HG03135 (cell line): Measurements from ENCODE around the gene TPRN.

ENCODE experiments used
- ATAC-seq: cut with Tn5 transposase; IDR thresholded peaks from one replicate; pipeline ENCODE4 v1.9.1; 2021; ENCODE audit warnings: mild to moderate bottlenecking, moderate library complexity; ENCODE audit not compliant: unreplicated experiment

The TPRN gene

GRCh38 chr9:137236238-137236935 is 35.8 kb upstream of the TPRN start:
- peak; percentile 19 for ATAC-seq

GRCh38 chr9:137235424-137236237 is 35.1 kb upstream of the TPRN start:
- ATAC-seq, result no peak

GRCh38 chr9:137234758-137235423 is 34.4 kb upstream of the TPRN start:
- no peak for ATAC-seq

GRCh38 chr9:137234055-137234697 is 33.6 kb upstream of the TPRN start:
- ATAC-seq, result no peak

GRCh38 chr9:137233143-137233980 is 32.8 kb upstream of the TPRN start:
- ATAC-seq, result no peak

GRCh38 chr9:137232510-137232909 is 32.0 kb upstream of the TPRN start:
- no peak for ATAC-seq

- ATAC-seq, result no peak
These were observed 31.6 kb upstream of the TPRN start for GRCh38 chr9:137232101-137232500.

GRCh38 chr9:137231372-137232039 is 31.0 kb upstream of the TPRN start:
- no peak for ATAC-seq

GRCh38 chr9:137230705-137231371 is 30.3 kb upstream of the TPRN start, which contains the start of gene SLC34A3:
Gene SLC34A3, plus strand, starts transcription at chr9:137230901. Its CDS starts 802 bp downstream, at chr9:137231703.
- no peak for ATAC-seq

GRCh38 chr9:137229903-137230704 is 29.6 kb upstream of the TPRN start:
- no peak for ATAC-seq

- ATAC-seq, result no peak
These were observed 28.7 kb upstream of the TPRN start for GRCh38 chr9:137228968-137229896.

GRCh38 chr9:137228506-137228967 is 28.0 kb upstream of the TPRN start:
- no peak for ATAC-seq

- no peak for ATAC-seq
These were observed 27.4 kb upstream of the TPRN start for GRCh38 chr9:137227853-137228505.

- no peak for ATAC-seq
These were observed 26.7 kb upstream of the TPRN start, which contains the start of gene RNF224 for GRCh38 chr9:137227054-137227852. Gene RNF224, plus strand, starts transcription at chr9:137227502. Its CDS starts 834 bp downstream, at chr9:137228336.

- ATAC-seq, result no peak
These were observed 26.0 kb upstream of the TPRN start for GRCh38 chr9:137226338-137227053.
